ENCODE data around the gene MME.

The MME gene

DNA sequence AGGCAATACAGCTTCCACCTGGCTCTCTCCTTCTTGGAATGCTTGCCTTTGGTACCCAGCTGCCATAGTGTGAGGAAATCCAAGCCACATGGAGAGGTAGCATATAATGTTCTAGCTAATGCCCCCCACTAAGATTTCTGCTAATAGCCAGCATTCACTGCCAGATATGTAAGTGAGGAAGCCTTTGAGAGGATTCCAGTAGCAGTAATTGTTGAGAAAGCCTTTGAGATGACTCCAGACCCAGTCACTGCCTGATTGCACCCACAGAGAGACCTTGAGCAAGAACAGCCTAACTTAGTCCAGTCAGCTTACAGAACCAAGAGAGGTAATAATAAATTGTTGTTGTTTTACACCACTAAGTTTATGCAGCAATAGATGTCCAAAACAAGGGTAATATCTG is 150.3 kb downstream of the MME start:
- Histone ChIP-seq H3K4me3 (ENCODE audit: low read depth, low read length) (no peak overlapping the region), H3K36me3 (replicated peaks) (no peaks in the 10 kb centered on the region), H3K27ac (no peak overlapping the region), H3K27me3 (replicated peaks) (no peaks in the 10 kb centered on the region)
- TF ChIP-seq, protein P1, sequence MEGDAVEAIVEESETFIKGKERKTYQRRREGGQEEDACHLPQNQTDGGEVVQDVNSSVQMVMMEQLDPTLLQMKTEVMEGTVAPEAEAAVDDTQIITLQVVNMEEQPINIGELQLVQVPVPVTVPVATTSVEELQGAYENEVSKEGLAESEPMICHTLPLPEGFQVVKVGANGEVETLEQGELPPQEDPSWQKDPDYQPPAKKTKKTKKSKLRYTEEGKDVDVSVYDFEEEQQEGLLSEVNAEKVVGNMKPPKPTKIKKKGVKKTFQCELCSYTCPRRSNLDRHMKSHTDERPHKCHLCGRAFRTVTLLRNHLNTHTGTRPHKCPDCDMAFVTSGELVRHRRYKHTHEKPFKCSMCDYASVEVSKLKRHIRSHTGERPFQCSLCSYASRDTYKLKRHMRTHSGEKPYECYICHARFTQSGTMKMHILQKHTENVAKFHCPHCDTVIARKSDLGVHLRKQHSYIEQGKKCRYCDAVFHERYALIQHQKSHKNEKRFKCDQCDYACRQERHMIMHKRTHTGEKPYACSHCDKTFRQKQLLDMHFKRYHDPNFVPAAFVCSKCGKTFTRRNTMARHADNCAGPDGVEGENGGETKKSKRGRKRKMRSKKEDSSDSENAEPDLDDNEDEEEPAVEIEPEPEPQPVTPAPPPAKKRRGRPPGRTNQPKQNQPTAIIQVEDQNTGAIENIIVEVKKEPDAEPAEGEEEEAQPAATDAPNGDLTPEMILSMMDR (IDR thresholded peaks at IDR 0.05; ENCODE audit: low read depth, low read length, missing control alignments), result no peak
- in situ Hi-C loops (cut with HindIII; ENCODE audit: low pct_ligation_motif_present, low sequenced_read_pairs), result no loop called here
- no peak for DNase-seq

DNA sequence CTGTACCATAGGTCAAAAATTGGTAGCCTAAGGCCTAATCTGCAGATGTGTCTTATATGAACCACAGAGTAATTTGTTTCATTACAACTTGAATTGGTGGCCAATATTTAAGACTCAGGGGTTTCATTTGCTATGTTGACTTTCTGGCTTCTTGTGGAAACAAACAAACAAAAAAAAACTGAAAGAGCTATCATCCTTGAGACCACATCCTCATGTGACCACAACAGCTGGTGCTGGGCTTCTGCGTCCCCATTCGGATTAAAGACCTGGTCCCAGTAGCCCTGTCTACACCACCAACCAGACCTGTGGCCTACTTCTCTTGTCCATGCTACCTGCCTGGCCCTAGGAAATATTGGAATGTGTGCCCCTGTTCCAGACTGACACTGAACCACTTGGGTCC is 151.7 kb downstream of the MME start:
- no peak overlapping the region for H3K4me3 ChIP-seq (ENCODE audit: low read depth, low read length)
- in situ Hi-C loops (cut with HindIII; ENCODE audit: low pct_ligation_motif_present, low sequenced_read_pairs), result no loop called here
- DNase-seq, result no peak
- H3K27me3 ChIP-seq (replicated peaks), result no peaks in the 10 kb centered on the region
- no peaks in the 10 kb centered on the region for H3K36me3 ChIP-seq (replicated peaks)
- H3K27ac ChIP-seq, result no peak overlapping the region
- TF ChIP-seq, protein P1 (IDR thresholded peaks at IDR 0.05; ENCODE audit: low read depth, low read length, missing control alignments), result no peak

DNA sequence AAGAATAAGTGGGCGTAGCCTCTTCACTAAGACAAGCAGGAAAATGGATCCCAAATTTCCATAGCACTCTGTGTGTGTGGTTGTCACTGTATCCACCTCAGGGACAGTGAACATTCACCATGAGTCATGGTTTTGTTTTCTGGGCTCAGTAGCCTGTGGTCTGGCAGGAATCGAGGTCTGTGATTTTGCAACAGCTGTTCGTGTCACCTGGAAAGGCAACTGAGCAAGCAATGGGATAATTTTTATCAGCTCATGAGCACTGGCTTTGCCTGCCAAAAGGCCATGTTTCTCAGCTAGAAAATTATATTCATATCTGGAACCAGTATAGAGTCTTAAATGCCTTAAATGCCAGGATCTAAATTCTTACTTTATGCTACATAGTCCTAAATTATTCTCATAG is 152.5 kb downstream of the MME start:
- DNase-seq, result peak; percentile 83
- in situ Hi-C loops (cut with HindIII; ENCODE audit: low pct_ligation_motif_present, low sequenced_read_pairs), result no loop called here

DNA sequence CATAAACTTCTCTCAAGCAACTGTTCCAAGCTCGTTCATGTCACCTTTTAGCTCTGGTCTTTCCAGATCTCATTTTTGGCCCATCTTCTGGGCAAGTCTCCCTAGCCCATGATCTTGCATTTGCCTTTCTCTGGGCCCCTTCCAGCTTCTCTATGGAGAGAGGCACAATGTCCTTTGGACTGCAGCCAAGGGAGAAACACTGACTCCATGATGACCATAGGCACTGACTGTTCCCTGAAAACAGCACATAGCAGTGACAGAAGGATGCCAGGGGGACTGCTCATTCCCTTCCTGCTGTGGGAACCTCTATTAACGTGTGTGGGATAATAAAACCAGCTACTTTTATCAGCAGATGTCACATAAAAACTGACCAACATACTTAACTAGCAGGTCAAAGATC is 153.1 kb downstream of the MME start:
- H3K4me3 ChIP-seq (ENCODE audit: low read depth, low read length), result no peak overlapping the region
- H3K27me3 ChIP-seq (replicated peaks), result no peaks in the 10 kb centered on the region
- TF ChIP-seq, protein P1 (IDR thresholded peaks at IDR 0.05; ENCODE audit: low read depth, low read length, missing control alignments), result no peak
- no peaks in the 10 kb centered on the region for H3K36me3 ChIP-seq (replicated peaks)
- DNase-seq, result peak; percentile 80
- H3K27ac ChIP-seq, result peak overlapping the region; percentile 69
- in situ Hi-C loops (cut with HindIII; ENCODE audit: low pct_ligation_motif_present, low sequenced_read_pairs), result no loop called here

More for the DNA sequence above, 152.5 kb downstream of the MME start:
- H3K4me3 ChIP-seq (ENCODE audit: low read depth, low read length), result no peak overlapping the region
- TF ChIP-seq, protein P1 (IDR thresholded peaks at IDR 0.05; ENCODE audit: low read depth, low read length, missing control alignments), result no peak
- H3K27ac ChIP-seq, result peak overlapping the region; percentile 69
- H3K36me3 ChIP-seq (replicated peaks), result no peaks in the 10 kb centered on the region
- H3K27me3 ChIP-seq (replicated peaks), result no peaks in the 10 kb centered on the region
